ENCODE data around the gene C10orf62. TPM values are rescaled to one million over a fixed set of nuclear protein-coding genes. Genes with fewer than 3 reads are reported as not detected.

C10orf62 gene
- total RNA-seq, 1 donor: not detected

DNA sequence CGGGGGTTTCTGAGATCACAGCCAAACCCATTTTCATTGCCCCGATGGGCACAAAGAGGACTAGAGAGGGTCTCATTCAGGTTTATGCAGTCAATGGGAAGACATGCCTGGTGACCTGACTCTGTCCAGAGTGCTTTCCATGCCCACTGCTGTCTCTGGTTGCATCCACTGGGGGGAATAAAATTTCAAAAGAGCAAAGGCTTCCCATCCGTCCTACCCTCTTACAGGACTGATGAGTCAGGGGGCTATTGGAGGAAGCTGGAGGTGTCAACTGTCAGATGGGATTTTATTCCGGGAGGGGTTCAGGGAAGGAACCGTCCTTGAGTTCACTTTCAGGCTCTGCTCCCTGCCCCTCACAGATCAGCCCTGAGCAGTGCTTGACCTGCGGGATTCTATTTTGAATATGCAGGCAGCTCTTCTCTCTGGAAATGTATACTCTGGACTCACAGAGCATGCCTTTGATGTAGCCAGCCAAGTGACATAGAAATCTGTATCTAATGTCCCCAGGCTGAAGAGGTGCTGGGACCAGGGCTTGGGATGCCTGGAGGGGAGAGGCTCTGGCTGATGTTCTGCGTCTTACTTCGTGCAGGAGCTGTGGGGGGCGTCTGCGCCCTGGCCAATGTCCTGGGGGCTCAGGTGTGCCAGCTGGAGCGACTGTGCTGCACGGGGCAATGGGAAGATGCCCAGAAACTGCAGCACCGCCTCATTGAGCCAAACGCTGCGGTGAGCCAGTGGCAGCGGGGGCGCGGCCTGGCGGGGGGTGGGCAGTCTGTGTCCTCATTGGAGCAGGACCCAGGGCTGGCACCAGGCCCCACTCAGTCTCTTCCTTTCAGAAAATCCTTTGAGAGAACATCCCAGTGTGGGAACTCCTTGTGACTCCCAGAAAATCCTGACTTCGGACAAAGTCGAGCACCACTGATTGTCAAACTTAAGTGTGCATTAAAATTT is 12.0 kb downstream of the C10orf62 start:
- DNase-seq (ENCODE audit: low read depth): no peak
- TF ChIP-seq, protein P1, sequence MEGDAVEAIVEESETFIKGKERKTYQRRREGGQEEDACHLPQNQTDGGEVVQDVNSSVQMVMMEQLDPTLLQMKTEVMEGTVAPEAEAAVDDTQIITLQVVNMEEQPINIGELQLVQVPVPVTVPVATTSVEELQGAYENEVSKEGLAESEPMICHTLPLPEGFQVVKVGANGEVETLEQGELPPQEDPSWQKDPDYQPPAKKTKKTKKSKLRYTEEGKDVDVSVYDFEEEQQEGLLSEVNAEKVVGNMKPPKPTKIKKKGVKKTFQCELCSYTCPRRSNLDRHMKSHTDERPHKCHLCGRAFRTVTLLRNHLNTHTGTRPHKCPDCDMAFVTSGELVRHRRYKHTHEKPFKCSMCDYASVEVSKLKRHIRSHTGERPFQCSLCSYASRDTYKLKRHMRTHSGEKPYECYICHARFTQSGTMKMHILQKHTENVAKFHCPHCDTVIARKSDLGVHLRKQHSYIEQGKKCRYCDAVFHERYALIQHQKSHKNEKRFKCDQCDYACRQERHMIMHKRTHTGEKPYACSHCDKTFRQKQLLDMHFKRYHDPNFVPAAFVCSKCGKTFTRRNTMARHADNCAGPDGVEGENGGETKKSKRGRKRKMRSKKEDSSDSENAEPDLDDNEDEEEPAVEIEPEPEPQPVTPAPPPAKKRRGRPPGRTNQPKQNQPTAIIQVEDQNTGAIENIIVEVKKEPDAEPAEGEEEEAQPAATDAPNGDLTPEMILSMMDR (IDR thresholded peaks at IDR 0.05; ENCODE audit: insufficient read depth, low read length): no peak
- no peak overlapping the region for H3K4me3 ChIP-seq (ENCODE audit: low read depth, low read length)

DNA sequence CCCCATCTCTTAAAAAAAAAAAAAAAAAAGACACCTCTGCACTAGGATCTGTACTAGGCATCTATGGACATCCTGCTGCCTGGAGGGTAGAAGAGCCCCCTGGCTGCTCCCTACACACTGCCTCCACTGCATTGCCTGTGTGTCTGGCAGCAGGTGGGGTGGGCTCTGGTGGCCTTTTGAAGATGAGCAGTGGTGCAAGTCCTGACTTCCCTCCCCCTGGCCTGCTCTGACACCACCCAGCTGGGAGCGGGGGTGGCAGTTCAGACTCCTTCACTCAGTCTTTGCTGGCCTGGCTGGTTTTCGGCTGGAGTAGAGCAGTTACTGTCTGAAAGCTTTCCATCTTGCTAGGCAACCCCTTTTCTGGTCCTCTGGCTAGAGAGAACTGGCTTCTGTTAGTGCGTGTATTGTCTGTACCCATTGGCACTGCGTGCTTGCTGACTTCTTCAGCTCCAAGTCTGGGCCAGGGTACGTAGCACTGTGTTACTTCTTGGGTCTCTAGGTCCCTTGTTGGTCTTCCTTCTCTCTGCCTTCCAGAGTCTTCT is 17.6 kb downstream of the C10orf62 start:
- TF ChIP-seq, protein P1 (IDR thresholded peaks at IDR 0.05; ENCODE audit: insufficient read depth, low read length): no peak
- DNase-seq (ENCODE audit: low read depth): no peak
- H3K4me3 ChIP-seq (ENCODE audit: low read depth, low read length): no peak overlapping the region

DNA sequence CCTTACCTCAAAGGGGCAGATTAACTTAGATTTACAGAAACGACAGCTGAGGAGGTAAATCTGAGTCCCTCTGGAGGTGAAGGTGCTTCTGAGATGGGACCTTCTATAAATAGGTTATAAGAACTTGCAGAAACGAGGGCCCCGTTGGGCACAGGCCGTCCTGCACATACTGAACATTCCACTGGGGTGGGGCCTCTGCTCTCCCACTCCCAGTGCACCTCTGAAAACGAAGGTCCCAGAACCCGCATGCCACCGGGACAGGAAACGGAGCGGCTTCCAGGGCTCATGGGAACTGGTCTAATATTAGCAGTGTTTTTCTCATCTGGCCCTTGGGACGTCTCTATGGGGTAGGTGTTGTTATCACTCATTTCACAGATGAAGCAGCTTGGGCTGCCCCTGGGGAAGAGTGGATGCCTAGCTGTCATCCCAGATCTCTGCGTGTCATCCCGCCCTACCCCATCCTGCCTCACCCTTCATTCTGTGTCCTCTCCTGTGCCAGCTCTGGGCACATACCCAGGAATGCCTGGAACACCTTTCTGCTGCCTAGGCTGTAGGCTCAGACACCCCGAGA is 19.6 kb downstream of the C10orf62 start:
- no peak for DNase-seq (ENCODE audit: low read depth)
- TF ChIP-seq, protein P1 (IDR thresholded peaks at IDR 0.05; ENCODE audit: insufficient read depth, low read length): no peak
- H3K4me3 ChIP-seq (ENCODE audit: low read depth, low read length): no peak overlapping the region

DNA sequence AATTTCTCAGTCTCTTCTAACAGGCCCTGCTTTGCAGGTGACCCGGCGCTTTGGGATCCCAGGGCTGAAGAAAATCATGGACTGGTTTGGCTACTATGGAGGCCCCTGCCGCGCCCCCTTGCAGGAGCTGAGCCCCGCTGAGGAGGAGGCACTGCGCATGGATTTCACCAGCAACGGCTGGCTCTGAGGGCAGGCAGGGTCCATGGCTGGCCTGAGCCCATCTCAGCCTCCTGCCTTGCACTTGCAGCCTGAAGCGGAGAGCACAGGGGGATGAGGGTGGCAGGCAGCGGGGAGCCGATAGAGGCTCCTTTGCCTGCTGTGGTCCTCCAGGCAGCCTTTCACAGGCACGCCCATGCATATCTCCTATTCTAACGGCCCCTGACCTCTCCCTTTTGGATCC is 22.0 kb downstream of the C10orf62 start:
- no peak for DNase-seq (ENCODE audit: low read depth)
- no peak overlapping the region for H3K4me3 ChIP-seq (ENCODE audit: low read depth, low read length)
- TF ChIP-seq, protein P1 (IDR thresholded peaks at IDR 0.05; ENCODE audit: insufficient read depth, low read length): no peak

DNA sequence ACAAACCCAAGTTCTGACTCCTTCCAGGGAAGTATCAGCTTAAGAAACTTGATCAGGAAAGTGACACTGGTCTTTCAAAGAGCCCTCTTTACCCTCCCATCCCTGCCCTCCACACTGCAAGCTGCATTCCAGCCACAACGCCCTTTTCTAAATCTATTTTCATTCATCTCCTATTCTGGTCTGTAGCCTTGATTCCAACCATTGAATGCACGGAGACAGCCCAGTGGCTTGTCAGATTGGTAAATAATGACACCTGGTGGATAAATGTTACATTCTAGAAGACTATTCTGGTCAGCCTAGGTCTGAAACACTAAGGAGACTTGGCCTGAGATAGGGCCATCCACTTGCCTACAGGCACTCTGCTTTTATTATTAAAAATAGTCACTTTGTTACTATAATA is 22.9 kb downstream of the C10orf62 start:
- peak; percentile 69 for DNase-seq (ENCODE audit: low read depth)
- H3K4me3 ChIP-seq (ENCODE audit: low read depth, low read length): no peak overlapping the region
- TF ChIP-seq, protein P1 (IDR thresholded peaks at IDR 0.05; ENCODE audit: insufficient read depth, low read length): peak; percentile 37

DNA sequence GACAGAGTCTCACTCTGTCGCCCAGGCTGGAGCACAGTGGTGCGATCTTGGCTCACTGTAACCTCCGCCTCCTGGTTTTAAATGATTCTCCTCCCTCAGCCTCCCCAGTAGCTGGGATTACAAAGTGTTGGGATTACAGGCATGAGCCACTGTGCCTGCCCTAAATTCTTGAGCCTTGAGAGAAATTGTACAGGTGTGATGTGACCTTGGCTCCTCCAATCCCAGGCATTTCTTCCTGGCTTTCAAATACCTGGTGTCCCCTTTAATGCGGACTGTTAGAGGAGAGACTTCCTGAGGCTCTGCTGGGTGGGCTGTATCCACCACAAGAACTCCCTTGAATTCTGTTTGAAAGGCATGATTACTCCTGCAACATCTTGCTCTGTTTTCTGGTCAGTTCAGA is 28.8 kb downstream of the C10orf62 start:
- H3K4me3 ChIP-seq (ENCODE audit: low read depth, low read length): no peak overlapping the region
- TF ChIP-seq, protein P1 (IDR thresholded peaks at IDR 0.05; ENCODE audit: insufficient read depth, low read length): no peak
- no peak for DNase-seq (ENCODE audit: low read depth)

All from fibroblast of the aortic adventitia (primary cell).